HT-29 (cell line): Measurements from ENCODE around the gene GREB1L. TPM values are rescaled to one million over a fixed set of nuclear protein-coding genes. Genes with fewer than 3 reads are reported as not detected.

ENCODE experiments used
- DNase-seq: peaks from one replicate; pipeline ENCODE4 v3.0.0-alpha.2; 2015; ENCODE audit warnings: low spot score
- total RNA-seq: library from RNA; depleted of rRNA; stranded (reverse); fragments of >200 nt; shearing (Covaris generic); gene quantifications from 2 replicates; pipeline ENCODE4 v1.2.3, GENCODE V29; 2014

The GREB1L gene
- total RNA-seq, 1 experiment from 2014 or later, result not detected

GRCh38 chr18:21449367-21450290 is 207.6 kb downstream of the GREB1L start:
- DNase-seq, result no peak

GRCh38 chr18:21450503-21450902 is 208.5 kb downstream of the GREB1L start:
- DNase-seq, result no peak

- DNase-seq, result no peak
Measured at GRCh38 chr18:21450913-21451312, 208.9 kb downstream of the GREB1L start.

GRCh38 chr18:21451851-21452250 is 209.8 kb downstream of the GREB1L start:
- no peak for DNase-seq

GRCh38 chr18:21452276-21452780 is 210.3 kb downstream of the GREB1L start:
- DNase-seq, result no peak

DNA sequence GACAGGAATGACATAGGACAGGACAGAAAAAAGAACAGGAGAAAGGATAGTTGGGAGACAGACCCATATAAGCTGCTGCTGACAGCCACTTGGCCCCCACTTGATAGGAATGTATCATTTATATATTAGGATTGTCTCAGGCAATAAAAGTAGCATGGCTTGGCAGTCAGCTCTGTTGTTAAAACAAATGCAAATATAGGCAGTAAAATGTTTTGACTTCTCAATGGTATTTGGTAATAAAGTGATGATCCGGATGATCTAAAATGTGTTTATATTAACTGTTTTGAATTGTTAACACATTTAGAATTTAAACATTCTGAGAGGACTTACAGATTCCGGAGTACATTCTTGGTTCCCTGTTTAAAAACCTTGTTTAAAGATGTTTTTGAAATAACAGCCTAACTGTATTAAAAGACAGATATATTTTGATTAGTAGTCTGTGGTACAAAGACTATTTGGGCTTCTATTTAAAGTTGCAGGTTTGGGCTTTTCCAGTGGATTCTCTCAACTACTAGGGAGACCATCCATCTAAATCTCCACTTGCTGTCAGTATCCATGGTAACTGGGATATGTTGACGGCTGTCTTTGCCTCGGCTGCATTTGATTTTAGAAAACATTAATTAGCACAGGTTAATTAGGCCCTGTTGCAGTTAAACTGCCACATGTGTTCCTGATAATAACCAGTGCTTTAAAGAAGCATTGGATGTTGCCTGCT is 210.9 kb downstream of the GREB1L start:
- no peak for DNase-seq

- no peak for DNase-seq
Measured at GRCh38 chr18:21453511-21453901, 211.5 kb downstream of the GREB1L start.

- no peak for DNase-seq
Measured at GRCh38 chr18:21454725-21455124, 212.7 kb downstream of the GREB1L start.

DNA sequence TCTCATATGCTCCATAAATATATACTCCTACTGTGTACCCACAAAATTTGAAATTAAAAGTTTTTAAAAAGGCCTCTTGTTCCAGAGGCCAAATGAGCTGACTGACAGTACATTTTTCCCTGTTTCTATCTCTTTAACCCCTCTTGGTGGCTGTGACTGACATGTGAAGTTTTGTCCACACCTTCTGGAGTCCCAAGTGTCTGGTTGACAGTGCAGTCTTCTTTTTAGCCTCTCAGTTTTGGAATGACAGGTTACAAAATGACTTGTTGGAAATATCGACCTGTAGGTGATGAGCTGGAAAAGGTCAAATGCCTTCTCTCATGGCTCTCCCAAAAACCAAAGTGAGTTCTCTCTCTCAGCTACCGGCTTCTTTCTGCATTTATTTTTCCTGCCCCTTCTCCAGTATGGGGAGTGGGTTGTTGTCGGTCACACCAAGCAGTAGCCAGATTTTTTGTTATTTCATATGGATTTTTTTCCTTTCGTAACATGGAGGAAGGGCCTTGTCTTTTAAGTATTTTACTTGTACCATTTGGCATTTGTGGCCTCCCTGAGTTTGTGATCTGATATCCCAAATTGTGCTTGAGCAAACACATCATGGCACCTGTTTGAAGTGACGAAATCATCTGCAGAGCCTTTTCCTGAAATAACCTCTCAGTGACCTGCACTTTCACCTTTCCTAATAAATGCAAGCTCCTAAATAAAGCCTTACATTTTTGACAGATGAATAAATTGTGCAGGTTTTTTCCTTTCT is 214.6 kb downstream of the GREB1L start:
- no peak for DNase-seq

DNA sequence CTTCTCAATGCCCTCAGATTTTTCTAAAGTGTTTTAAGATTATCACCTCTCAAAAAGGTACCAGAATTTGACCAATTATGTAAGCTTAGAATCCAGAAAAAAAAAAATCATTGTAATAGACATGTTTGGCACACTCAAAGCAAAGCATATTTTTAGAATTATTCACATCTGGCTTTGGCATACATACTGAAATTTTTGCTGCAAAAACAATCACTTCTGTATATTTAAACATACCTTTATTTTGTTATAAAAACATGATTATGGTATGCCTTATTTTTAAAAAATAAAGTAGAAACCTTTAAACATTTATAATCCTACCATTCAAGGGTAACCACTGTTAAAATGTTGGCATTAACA is 215.1 kb downstream of the GREB1L start:
- no peak for DNase-seq

- no peak for DNase-seq
Measured at GRCh38 chr18:21458310-21458709, 216.3 kb downstream of the GREB1L start.

DNA sequence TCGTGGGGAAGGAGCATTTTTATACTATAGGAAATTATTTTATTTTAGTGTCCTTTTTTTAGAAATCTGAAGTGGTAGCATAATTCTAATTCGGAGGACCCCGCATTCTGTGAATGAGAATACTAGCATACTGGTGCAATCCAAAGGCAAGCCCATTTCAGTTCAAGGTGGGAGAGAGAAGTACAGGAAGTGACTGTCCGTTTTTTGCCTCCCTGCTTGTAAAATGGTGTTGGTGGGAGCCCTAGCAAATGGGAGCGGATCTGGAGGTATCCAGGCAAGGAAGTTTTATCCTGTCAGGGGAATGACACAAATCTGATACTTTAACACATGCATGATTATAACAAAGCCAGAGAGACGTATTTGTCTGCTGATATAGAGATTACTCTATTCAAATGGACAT is 216.8 kb downstream of the GREB1L start:
- no peak for DNase-seq

DNA sequence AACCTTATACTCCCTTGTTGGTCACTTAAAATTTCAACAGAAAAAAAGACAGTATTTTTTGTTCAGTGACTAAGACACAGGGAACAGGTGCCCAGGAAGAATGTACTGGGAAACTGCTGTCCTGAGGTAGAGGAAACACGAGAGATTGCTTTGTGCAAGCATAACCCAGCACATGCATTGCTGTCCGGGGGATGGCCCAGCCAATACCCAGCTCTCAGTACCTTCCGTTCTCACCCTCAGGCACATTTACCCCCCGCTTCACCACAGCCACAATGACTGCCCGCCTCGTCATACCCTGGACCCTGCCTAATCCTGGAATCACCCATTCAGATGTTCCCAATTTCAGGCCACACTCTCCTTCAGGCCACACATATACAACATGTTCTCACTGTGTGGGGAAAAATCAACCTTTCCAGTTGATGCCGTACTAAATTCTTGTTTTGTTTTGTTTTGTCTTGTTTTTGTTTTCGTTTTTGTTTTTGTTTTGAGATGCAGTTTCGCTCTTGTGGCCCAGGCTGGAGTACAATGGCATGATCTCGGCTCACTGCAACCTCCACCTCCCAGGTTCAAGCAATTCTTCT is 217.8 kb downstream of the GREB1L start:
- DNase-seq, result no peak

DNA sequence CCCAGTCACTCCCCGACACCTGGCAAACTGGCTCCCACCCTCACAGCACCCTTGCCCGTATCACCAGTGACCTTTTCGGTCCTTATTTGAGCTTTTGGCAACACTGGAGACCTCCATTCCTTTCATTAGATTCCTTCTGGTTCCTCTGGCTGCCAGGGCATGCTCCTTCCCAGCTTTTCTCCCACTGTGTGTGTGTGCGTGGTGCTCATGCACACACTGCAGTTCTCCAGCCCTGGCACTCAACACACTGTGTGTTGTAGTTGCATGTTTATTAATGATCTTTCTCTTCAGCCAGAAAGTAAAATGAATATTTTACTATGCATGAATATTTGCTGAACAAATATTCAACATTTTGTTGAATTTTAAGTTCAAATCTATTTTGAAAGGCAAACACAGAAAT is 219.4 kb downstream of the GREB1L start:
- DNase-seq, result no peak

- DNase-seq, result no peak
Measured at GRCh38 chr18:21463718-21464117, 221.7 kb downstream of the GREB1L start.

GRCh38 chr18:21468514-21469164 is 226.6 kb downstream of the GREB1L start:
- no peak for DNase-seq

DNA sequence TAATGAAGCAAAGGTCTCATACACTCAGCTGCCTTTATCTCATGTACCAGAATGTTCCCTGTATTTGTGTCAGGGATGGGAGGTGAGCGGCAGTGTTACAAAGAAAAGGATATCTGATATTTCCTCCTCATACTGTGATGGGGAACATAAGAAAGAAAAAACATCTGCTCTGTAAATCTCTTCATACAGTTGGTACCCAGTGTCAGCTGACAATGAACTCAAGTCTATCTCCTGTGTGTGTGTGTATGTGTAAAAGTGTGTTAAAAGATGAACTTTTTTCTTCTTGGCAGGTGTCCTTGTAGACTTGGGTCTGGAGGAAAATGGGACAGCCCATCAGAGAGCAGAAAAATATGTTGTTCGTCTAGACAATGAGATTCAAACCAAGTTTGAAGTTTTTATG is 230.7 kb downstream of the GREB1L start:
- DNase-seq, result no peak

DNA sequence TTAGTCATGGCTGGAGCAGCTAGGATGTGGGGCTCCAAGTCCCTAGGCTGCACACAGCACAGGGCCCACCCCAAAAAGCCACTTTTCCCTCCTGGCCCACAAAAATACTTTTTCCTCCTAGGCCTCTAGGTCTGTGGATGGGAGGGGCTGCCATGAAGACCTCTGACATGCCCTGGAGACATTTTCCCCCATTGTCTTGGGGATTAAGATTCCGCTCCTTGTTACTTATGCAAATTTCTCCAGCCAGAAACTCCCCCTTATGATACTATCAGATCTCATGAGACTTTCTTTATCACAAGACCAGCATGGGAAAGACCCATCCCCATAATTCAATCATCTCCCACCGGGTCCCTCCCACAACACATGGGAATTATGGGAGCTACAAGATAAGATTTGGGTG is 232.6 kb downstream of the GREB1L start:
- DNase-seq, result no peak

DNA sequence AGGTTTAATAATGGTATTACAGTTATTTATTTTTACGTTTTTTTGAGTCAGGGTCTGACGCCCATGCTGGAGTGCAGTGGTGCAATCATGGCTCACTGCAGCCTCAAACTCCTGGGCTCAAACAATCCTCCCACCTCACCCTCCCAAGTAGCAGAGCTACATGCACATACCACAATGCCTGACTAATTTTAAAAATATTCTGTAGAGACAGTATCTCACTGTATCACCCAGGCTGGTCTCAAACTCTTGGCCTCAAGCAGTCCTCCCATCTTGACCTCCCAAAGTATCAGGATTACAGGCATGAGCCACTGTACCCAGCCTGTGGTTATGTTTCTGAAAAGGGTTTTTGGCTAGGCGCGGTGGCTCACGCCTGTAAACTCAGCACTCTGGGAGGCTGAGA is 237.7 kb downstream of the GREB1L start:
- DNase-seq, result no peak

DNA sequence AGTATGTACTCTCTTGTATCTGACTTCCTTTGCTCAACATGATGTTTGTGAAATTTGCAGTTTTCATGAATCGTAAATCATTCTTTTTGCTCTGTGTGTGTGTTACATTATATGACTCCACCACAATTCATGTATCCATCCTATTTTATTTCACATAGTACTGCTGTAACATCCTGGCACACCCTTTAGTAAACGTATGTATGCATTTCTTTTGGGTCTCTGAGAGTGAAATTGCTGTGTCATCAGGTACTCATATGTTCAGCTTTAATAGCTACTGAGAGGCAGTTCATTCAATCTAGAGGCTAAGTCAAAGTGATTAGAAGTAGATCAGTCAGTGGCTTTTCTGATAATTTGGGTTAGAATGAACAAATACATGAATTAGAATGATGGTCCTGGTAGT is 239.7 kb downstream of the GREB1L start:
- no peak for DNase-seq

DNA sequence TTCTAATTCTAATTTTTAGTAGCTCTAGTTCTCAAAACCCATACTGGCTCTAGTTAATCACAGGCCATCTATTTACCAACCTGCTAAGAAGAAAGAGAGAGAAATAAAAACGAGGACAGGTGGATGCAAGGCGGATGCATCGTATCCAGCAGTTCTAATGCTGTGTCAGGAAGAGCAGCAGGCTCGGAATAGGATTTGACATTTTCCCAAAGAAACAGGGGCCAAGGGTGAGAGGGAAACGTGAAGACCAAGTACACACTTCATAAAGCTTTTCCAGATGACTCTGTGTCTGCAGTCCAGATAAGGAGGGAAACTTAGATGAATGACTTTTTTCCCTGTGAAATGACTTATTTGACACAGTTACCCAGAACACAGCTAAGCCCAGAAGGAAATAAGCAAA is 241.0 kb downstream of the GREB1L start:
- no peak for DNase-seq
